GM12891 (cell line): ENCODE data around the gene OR7G1.
"Not testable (repeated sequence)": the region's sequence is repeated elsewhere in the genome, so short reads cannot be mapped to it uniquely, and the experiment has no call there.

Experiments used
- DNase-seq: peaks from one replicate; pipeline ENCODE4 v3.0.0; 2011; ENCODE audit warnings: low spot score; ENCODE audit not compliant: insufficient read length
- FAIRE-seq: peaks from 2 replicates; lab custom pipeline; 2011; peaks lifted over from hg19 to GRCh38; lab: Jason Lieb, UNC
- PAX5 ChIP-seq: IDR thresholded peaks from 2 replicates; pipeline ENCODE4 v1.6.1; 2011; ENCODE audit warnings: low read length, moderate library complexity, mild to moderate bottlenecking; ENCODE audit not compliant: insufficient read depth, severe bottlenecking
- POLR2A ChIP-seq: IDR thresholded peaks from 2 replicates; pipeline ENCODE4 v1.6.1; 2011; ENCODE audit warnings: low read depth, low read length, control low read depth
- POLR2AphosphoS5 ChIP-seq: IDR thresholded peaks from 2 replicates; pipeline ENCODE4 v1.6.1; 2011; ENCODE audit warnings: low read depth, low read length, control low read depth
- POU2F2 ChIP-seq: IDR thresholded peaks from 2 replicates; pipeline ENCODE4 v1.6.1; 2011; ENCODE audit warnings: low read depth, mild to moderate bottlenecking, control low read depth, low read length, moderate library complexity
- SPI1 ChIP-seq: IDR thresholded peaks from 2 replicates; pipeline ENCODE4 v1.6.1; 2011; ENCODE audit warnings: low read depth, low read length, control low read depth
- TAF1 ChIP-seq: IDR thresholded peaks from 2 replicates; pipeline ENCODE4 v1.6.1; 2011; ENCODE audit warnings: low read depth, low read length, control low read depth

OR7G1 gene

GRCh38 chr19:9107375-9107774 lies 8.2 kb downstream of the OR7G1 start, which contains the start of gene OR7G2:
Gene OR7G2 (minus strand): TSS chr19:9107475. CDS start chr19:9103243, 4,232 bp downstream.
- TF ChIP-seq SPI1, result no peak
- no peak for TF ChIP-seq POLR2A
- TF ChIP-seq TAF1, result no peak
- no peak for TF ChIP-seq PAX5
- TF ChIP-seq POU2F2, result no peak
- no peak for TF ChIP-seq POLR2AphosphoS5
- FAIRE-seq, result no peak
- DNase-seq, result no peak

- DNase-seq, result no peak
- no peak for FAIRE-seq
- no peak for TF ChIP-seq POLR2A
- TF ChIP-seq PAX5, result no peak
- TF ChIP-seq TAF1, result no peak
- TF ChIP-seq SPI1, result no peak
- no peak for TF ChIP-seq POU2F2
- no peak for TF ChIP-seq POLR2AphosphoS5
Measured at GRCh38 chr19:9086761-9087160, 28.8 kb downstream of the OR7G1 start, which contains the start of gene OR1M1. Gene OR1M1 (plus strand): TSS chr19:9087061. CDS start chr19:9093245, 6,184 bp downstream.

GRCh38 chr19:9078651-9079050 lies 36.9 kb downstream of the OR7G1 start:
- TF ChIP-seq SPI1 (no peak), POU2F2 (no peak), PAX5 (no peak), POLR2AphosphoS5 (no peak), POLR2A (no peak), TAF1 (no peak)
- no peak for DNase-seq
- FAIRE-seq, result no peak

- TF ChIP-seq TAF1, result no peak
- TF ChIP-seq POLR2AphosphoS5, result no peak
- TF ChIP-seq POU2F2, result no peak
- TF ChIP-seq POLR2A, result no peak
- no peak for TF ChIP-seq PAX5
- TF ChIP-seq SPI1, result no peak
- FAIRE-seq, result no peak
- no peak for DNase-seq
Measured at GRCh38 chr19:9076901-9077300, 38.7 kb downstream of the OR7G1 start.

- TF ChIP-seq SPI1 (no peak), POU2F2 (no peak), TAF1 (no peak)
- DNase-seq (no peak), FAIRE-seq (no peak)
Measured at GRCh38 chr19:9075064-9075949, 40.3 kb downstream of the OR7G1 start.

- no peak for FAIRE-seq
- DNase-seq, result no peak
- TF ChIP-seq POLR2A, result no peak
- TF ChIP-seq SPI1, result no peak
- TF ChIP-seq POLR2AphosphoS5, result no peak
- TF ChIP-seq POU2F2, result no peak
- TF ChIP-seq TAF1, result no peak
- TF ChIP-seq PAX5, result no peak
Measured at GRCh38 chr19:9073806-9074205, 41.8 kb downstream of the OR7G1 start.

- FAIRE-seq, DNase-seq: not testable (repeated sequence)
Measured at GRCh38 chr19:9071720-9072119, 43.8 kb downstream of the OR7G1 start.

GRCh38 chr19:9070066-9070465 lies 45.5 kb downstream of the OR7G1 start:
- TF ChIP-seq TAF1 (no peak), POU2F2 (no peak), SPI1 (no peak), PAX5 (no peak), POLR2A (no peak), POLR2AphosphoS5 (no peak)
- FAIRE-seq (no peak), DNase-seq (no peak)

- no peak for FAIRE-seq
- no peak for TF ChIP-seq SPI1
- no peak for TF ChIP-seq TAF1
- TF ChIP-seq PAX5, result no peak
- TF ChIP-seq POLR2A, result no peak
- TF ChIP-seq POLR2AphosphoS5, result no peak
- TF ChIP-seq POU2F2, result no peak
- DNase-seq, result no peak
Measured at GRCh38 chr19:9065457-9066014, 50.0 kb downstream of the OR7G1 start.
